Measurements from ENCODE around the gene MTCL1.

MTCL1 gene

DNA sequence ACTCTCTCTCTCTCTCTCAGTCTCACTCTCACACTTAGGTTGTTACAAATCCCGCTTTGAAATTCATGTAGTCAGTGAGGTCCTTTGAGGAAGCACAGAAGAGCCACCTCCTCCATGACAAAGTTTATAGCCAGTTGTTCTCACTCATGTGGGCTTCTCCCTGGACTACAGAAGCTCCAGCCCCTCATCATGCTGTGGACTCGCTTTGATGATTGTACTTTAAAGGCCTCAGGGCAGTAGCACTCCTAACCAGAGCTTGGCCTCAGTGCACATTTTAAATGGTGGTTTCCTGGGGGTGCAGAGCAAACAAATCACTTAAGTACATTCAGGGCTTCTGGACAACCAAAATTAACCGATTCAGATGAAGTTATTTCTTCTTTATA lies 115.7 kb downstream of the MTCL1 start:
- peaks cover 72% of the 10 kb centered on the region for H3K36me3 ChIP-seq (ENCODE audit: insufficient read depth, insufficient read length, low read length)
- H3K4me1 ChIP-seq (ENCODE audit: insufficient read depth, insufficient read length) = no peaks in the 10 kb centered on the region
- DNase-seq (ENCODE audit: low read depth, low spot score) = no peak
- H3K9ac ChIP-seq (ENCODE audit: insufficient read length, low read depth) = no peak overlapping the region
- no peaks in the 10 kb centered on the region for H3K27me3 ChIP-seq (ENCODE audit: insufficient read depth, insufficient read length)
- no peak overlapping the region for H3K4me3 ChIP-seq (ENCODE audit: insufficient read length, low read depth)
- H3K9me3 ChIP-seq (ENCODE audit: insufficient read depth, low read length) = no peaks in the 10 kb centered on the region
- TF ChIP-seq ZNF274 (IDR thresholded peaks at IDR 0.05; ENCODE audit: low read depth, low read length) (no peak), SUZ12 (IDR thresholded peaks at IDR 0.05; ENCODE audit: extremely low read depth, insufficient read depth, insufficient read length) (no peak), YY1 (IDR thresholded peaks at IDR 0.05; ENCODE audit: insufficient read depth, insufficient read length) (no peak)

DNA sequence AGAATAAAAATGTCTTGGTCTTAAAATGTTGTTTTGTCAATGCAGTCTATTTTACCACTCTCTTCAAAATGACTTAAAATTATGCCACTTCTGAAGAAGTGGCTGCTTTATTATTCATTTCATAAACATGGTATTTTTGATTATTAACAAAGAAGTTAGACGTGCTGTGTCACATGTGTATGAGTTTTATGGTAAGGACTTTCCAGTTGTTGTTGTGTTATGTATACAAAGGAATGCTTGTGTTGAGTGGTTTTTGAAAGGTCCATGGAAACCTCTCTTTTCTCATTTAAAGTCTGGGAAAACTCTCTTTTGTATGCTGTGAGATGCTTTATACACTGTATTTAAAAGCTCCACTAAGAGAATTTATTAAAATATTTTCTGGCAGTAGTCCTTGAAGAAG lies 116.2 kb downstream of the MTCL1 start:
- no peaks in the 10 kb centered on the region for H3K9me3 ChIP-seq (ENCODE audit: insufficient read depth, low read length)
- H3K9ac ChIP-seq (ENCODE audit: insufficient read length, low read depth) = no peak overlapping the region
- no peak for DNase-seq (ENCODE audit: low read depth, low spot score)
- no peak for TF ChIP-seq YY1 (IDR thresholded peaks at IDR 0.05; ENCODE audit: insufficient read depth, insufficient read length)
- no peak for TF ChIP-seq ZNF274 (IDR thresholded peaks at IDR 0.05; ENCODE audit: low read depth, low read length)
- no peaks in the 10 kb centered on the region for H3K4me1 ChIP-seq (ENCODE audit: insufficient read depth, insufficient read length)
- no peaks in the 10 kb centered on the region for H3K27me3 ChIP-seq (ENCODE audit: insufficient read depth, insufficient read length)
- no peak overlapping the region for H3K4me3 ChIP-seq (ENCODE audit: insufficient read length, low read depth)
- peaks cover 77% of the 10 kb centered on the region for H3K36me3 ChIP-seq (ENCODE audit: insufficient read depth, insufficient read length, low read length)

DNA sequence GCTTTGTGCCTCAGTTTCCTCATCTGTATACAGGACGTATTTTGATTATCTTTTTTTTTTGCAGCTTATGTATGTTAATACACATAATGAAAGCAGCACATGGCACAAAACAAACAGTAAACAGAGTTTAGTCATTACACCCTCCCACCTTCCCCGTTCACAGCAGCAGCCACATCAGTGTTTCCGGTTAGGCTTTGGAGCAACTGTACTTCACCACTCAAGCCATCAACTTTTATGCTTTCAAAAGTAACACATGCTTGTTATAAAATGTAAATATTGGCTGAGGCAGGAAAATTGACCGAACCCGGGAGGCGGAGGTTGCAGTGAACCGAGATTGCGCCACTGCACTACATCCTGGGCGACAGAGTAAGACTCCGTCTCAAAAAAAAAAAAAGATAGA lies 117.3 kb downstream of the MTCL1 start:
- Histone ChIP-seq H3K27me3 (ENCODE audit: insufficient read depth, insufficient read length) (no peaks in the 10 kb centered on the region), H3K9ac (ENCODE audit: insufficient read length, low read depth) (no peak overlapping the region), H3K36me3 (ENCODE audit: insufficient read depth, insufficient read length, low read length) (peaks cover 86% of the 10 kb centered on the region), H3K4me1 (ENCODE audit: insufficient read depth, insufficient read length) (no peaks in the 10 kb centered on the region), H3K4me3 (ENCODE audit: insufficient read length, low read depth) (no peak overlapping the region), H3K9me3 (ENCODE audit: insufficient read depth, low read length) (no peaks in the 10 kb centered on the region)
- no peak for DNase-seq (ENCODE audit: low read depth, low spot score)
- TF ChIP-seq ZNF274 (IDR thresholded peaks at IDR 0.05; ENCODE audit: low read depth, low read length) (no peak), SUZ12 (IDR thresholded peaks at IDR 0.05; ENCODE audit: extremely low read depth, insufficient read depth, insufficient read length) (no peak), YY1 (IDR thresholded peaks at IDR 0.05; ENCODE audit: insufficient read depth, insufficient read length) (no peak)

DNA sequence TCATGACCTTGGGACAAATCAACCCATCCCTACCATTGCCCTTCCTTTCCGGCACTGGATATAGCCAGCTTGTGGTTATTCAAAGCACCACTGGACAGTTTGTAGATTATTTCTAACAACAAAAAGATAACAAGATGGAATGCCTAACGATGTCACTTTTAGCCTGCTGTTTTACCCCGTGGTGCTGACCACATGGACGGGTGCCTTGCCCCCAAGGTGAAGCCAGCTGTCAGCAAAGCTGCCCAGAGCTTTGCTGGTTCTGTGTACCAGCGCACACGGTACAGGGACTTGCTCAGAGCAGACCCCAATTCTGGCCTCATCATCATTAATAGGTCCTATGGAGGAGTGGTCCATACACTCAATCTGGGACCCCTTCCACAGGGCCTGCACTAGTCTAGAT lies 118.2 kb downstream of the MTCL1 start:
- Histone ChIP-seq H3K27me3 (ENCODE audit: insufficient read depth, insufficient read length) (no peaks in the 10 kb centered on the region), H3K4me1 (ENCODE audit: insufficient read depth, insufficient read length) (peaks cover 4% of the 10 kb centered on the region), H3K9me3 (ENCODE audit: insufficient read depth, low read length) (no peaks in the 10 kb centered on the region), H3K9ac (ENCODE audit: insufficient read length, low read depth) (no peak overlapping the region), H3K4me3 (ENCODE audit: insufficient read length, low read depth) (no peak overlapping the region), H3K36me3 (ENCODE audit: insufficient read depth, insufficient read length, low read length) (peaks cover 86% of the 10 kb centered on the region)
- DNase-seq (ENCODE audit: low read depth, low spot score) = no peak
- TF ChIP-seq YY1 (IDR thresholded peaks at IDR 0.05; ENCODE audit: insufficient read depth, insufficient read length) (no peak), SUZ12 (IDR thresholded peaks at IDR 0.05; ENCODE audit: extremely low read depth, insufficient read depth, insufficient read length) (no peak), ZNF274 (IDR thresholded peaks at IDR 0.05; ENCODE audit: low read depth, low read length) (no peak)

DNA sequence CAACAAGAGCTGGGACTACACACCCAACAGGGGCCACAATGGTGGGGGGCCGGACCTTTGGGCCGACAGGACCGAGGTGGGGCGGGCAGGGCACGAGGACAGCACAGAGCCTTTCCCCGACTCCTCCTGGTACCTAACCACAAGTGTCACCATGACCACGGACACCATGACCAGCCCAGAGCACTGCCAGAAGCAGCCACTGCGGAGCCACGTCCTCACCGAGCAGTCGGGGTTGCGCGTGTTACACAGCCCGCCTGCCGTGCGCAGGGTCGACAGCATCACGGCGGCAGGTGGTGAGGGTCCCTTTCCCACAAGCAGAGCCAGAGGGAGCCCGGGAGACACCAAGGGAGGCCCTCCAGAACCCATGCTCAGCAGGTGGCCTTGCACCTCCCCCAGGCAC lies 119.5 kb downstream of the MTCL1 start:
- peaks cover 78% of the 10 kb centered on the region for H3K36me3 ChIP-seq (ENCODE audit: insufficient read depth, insufficient read length, low read length)
- no peak overlapping the region for H3K9ac ChIP-seq (ENCODE audit: insufficient read length, low read depth)
- no peak overlapping the region for H3K4me3 ChIP-seq (ENCODE audit: insufficient read length, low read depth)
- H3K4me1 ChIP-seq (ENCODE audit: insufficient read depth, insufficient read length) = peaks cover 4% of the 10 kb centered on the region
- no peaks in the 10 kb centered on the region for H3K27me3 ChIP-seq (ENCODE audit: insufficient read depth, insufficient read length)
- H3K9me3 ChIP-seq (ENCODE audit: insufficient read depth, low read length) = no peaks in the 10 kb centered on the region
- TF ChIP-seq SUZ12 (IDR thresholded peaks at IDR 0.05; ENCODE audit: extremely low read depth, insufficient read depth, insufficient read length) (no peak), YY1 (IDR thresholded peaks at IDR 0.05; ENCODE audit: insufficient read depth, insufficient read length) (no peak), ZNF274 (IDR thresholded peaks at IDR 0.05; ENCODE audit: low read depth, low read length) (no peak)
- DNase-seq (ENCODE audit: low read depth, low spot score) = no peak

DNA sequence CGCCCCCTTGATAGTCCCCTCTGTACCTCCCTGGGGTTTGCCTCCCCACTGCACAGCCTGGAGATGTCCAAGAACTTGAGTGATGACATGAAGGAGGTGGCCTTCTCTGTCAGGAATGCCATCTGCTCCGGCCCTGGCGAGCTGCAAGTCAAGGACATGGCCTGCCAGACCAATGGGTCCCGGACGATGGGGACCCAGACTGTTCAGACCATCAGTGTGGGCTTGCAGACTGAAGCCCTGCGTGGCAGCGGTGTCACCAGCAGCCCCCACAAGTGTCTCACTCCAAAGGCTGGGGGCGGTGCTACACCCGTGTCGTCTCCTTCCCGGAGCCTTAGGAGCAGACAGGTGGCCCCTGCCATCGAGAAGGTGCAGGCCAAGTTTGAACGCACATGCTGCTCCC lies 119.9 kb downstream of the MTCL1 start:
- peaks cover 76% of the 10 kb centered on the region for H3K36me3 ChIP-seq (ENCODE audit: insufficient read depth, insufficient read length, low read length)
- no peak for DNase-seq (ENCODE audit: low read depth, low spot score)
- peaks cover 6% of the 10 kb centered on the region for H3K4me1 ChIP-seq (ENCODE audit: insufficient read depth, insufficient read length)
- no peaks in the 10 kb centered on the region for H3K27me3 ChIP-seq (ENCODE audit: insufficient read depth, insufficient read length)
- TF ChIP-seq SUZ12 (IDR thresholded peaks at IDR 0.05; ENCODE audit: extremely low read depth, insufficient read depth, insufficient read length) (no peak), YY1 (IDR thresholded peaks at IDR 0.05; ENCODE audit: insufficient read depth, insufficient read length) (no peak), ZNF274 (IDR thresholded peaks at IDR 0.05; ENCODE audit: low read depth, low read length) (no peak)
- H3K9me3 ChIP-seq (ENCODE audit: insufficient read depth, low read length) = no peaks in the 10 kb centered on the region
- no peak overlapping the region for H3K9ac ChIP-seq (ENCODE audit: insufficient read length, low read depth)
- no peak overlapping the region for H3K4me3 ChIP-seq (ENCODE audit: insufficient read length, low read depth)

DNA sequence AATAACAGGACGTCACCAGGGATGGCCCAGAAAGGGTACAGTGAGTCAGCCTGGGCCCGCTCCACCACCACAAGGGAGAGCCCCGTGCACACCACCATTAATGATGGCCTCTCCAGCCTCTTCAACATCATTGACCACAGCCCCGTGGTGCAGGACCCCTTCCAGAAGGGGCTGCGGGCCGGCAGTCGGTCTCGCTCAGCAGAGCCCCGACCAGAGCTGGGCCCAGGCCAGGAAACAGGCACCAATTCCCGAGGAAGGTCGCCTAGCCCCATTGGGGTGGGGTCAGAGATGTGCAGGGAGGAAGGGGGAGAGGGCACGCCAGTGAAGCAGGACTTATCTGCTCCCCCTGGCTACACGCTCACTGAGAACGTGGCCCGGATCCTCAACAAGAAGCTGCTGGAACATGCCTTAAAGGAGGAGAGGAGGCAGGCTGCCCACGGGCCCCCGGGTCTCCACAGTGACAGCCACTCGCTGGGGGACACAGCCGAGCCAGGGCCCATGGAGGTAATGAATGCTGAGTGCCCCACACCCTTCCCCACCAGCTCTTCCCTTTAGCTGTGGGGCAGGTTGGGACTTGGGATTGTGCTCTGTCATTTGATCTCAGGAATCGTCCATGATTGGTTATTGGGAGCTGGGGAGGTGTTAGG lies 120.5 kb downstream of the MTCL1 start:
- Histone ChIP-seq H3K4me1 (ENCODE audit: insufficient read depth, insufficient read length) (peaks cover 7% of the 10 kb centered on the region), H3K9ac (ENCODE audit: insufficient read length, low read depth) (no peak overlapping the region), H3K36me3 (ENCODE audit: insufficient read depth, insufficient read length, low read length) (peaks cover 70% of the 10 kb centered on the region)

More for the DNA sequence above, 120.5 kb downstream of the MTCL1 start:
- Histone ChIP-seq H3K4me3 (ENCODE audit: insufficient read length, low read depth) (no peak overlapping the region), H3K27me3 (ENCODE audit: insufficient read depth, insufficient read length) (no peaks in the 10 kb centered on the region), H3K9me3 (ENCODE audit: insufficient read depth, low read length) (no peaks in the 10 kb centered on the region)
- TF ChIP-seq SUZ12 (IDR thresholded peaks at IDR 0.05; ENCODE audit: extremely low read depth, insufficient read depth, insufficient read length) (no peak), ZNF274 (IDR thresholded peaks at IDR 0.05; ENCODE audit: low read depth, low read length) (no peak), YY1 (IDR thresholded peaks at IDR 0.05; ENCODE audit: insufficient read depth, insufficient read length) (no peak)
- DNase-seq (ENCODE audit: low read depth, low spot score) = no peak

Data from NT2/D1 (cell line).